Bone marrow (tissue), 2 donors: Measurements from ENCODE around the gene TNIK.
A peak's percentile ranks its signal among the peaks of the same experiment; 100 is the strongest.

ENCODE experiments used
- DNase-seq, 2 donors: peaks; one replicate each; lab custom pipeline; 2025; lab: John Stamatoyannopoulos, UW

Gene TNIK

GRCh38 chr3:171225708-171226107 lies 234.5 kb downstream of the TNIK start:
- no peak for DNase-seq

- no peak for DNase-seq
Observed at GRCh38 chr3:171225165-171225564, 235.0 kb downstream of the TNIK start.

- no peak for DNase-seq
Observed at GRCh38 chr3:171223396-171223795, 236.8 kb downstream of the TNIK start.

- no peak for DNase-seq
Observed at GRCh38 chr3:171222995-171223394, 237.2 kb downstream of the TNIK start.

GRCh38 chr3:171221597-171221996 lies 238.6 kb downstream of the TNIK start:
- DNase-seq = no peak

GRCh38 chr3:171221104-171221503 lies 239.1 kb downstream of the TNIK start:
- DNase-seq = no peak

GRCh38 chr3:171219258-171219657 lies 240.9 kb downstream of the TNIK start:
- no peak for DNase-seq

GRCh38 chr3:171218069-171218468 lies 242.1 kb downstream of the TNIK start:
- no peak for DNase-seq

GRCh38 chr3:171213907-171214306 lies 246.3 kb downstream of the TNIK start:
- no peak for DNase-seq

GRCh38 chr3:171213178-171213577 lies 247.0 kb downstream of the TNIK start:
- no peak for DNase-seq

GRCh38 chr3:171212648-171213047 lies 247.6 kb downstream of the TNIK start:
- no peak for DNase-seq

- no peak for DNase-seq
Observed at GRCh38 chr3:171206283-171206682, 253.9 kb downstream of the TNIK start.

- no peak for DNase-seq
Observed at GRCh38 chr3:171204942-171205341, 255.3 kb downstream of the TNIK start.

GRCh38 chr3:171201825-171202224 lies 258.4 kb downstream of the TNIK start:
- DNase-seq = no peak

- DNase-seq = peak in 1 of 2 donors; percentile 47
Observed at GRCh38 chr3:171200750-171201088, 259.5 kb downstream of the TNIK start.

GRCh38 chr3:171200052-171200749 lies 260.0 kb downstream of the TNIK start:
- DNase-seq = no peak

GRCh38 chr3:171199473-171199829 lies 260.8 kb downstream of the TNIK start:
- DNase-seq = no peak

- no peak for DNase-seq
Observed at GRCh38 chr3:171198781-171199472, 261.3 kb downstream of the TNIK start.

GRCh38 chr3:171195686-171196085 lies 264.5 kb downstream of the TNIK start:
- no peak for DNase-seq

- no peak for DNase-seq
Observed at GRCh38 chr3:171194965-171195364, 265.2 kb downstream of the TNIK start.

- DNase-seq = no peak
Observed at GRCh38 chr3:171193693-171194092, 266.5 kb downstream of the TNIK start.

- DNase-seq = no peak
Observed at GRCh38 chr3:171192176-171192854, 267.9 kb downstream of the TNIK start.

GRCh38 chr3:171190668-171191067 lies 269.5 kb downstream of the TNIK start:
- DNase-seq = peak in 1 of 2 donors; percentile 65
